Activated naive CD4-positive, alpha-beta T cell treated with anti-CD3 and anti-CD28 coated beads, Interleukin-2, amount 50 U/mL, for 24 hours (primary cell): ENCODE measurements around the gene PLB1.

Experiments
- H3K27ac Mint-ChIP-seq: one replicate; pipeline ENCODE4 v1.8.0; 2021; ENCODE audit warnings: mild to moderate bottlenecking, mixed read lengths
- H3K27me3 Mint-ChIP-seq: one replicate; pipeline ENCODE4 v1.8.0; 2021; ENCODE audit warnings: mixed read lengths
- H3K36me3 Mint-ChIP-seq: one replicate; pipeline ENCODE4 v1.8.0; 2021; ENCODE audit warnings: mixed read lengths
- H3K4me1 Mint-ChIP-seq: one replicate; pipeline ENCODE4 v1.8.0; 2021; ENCODE audit warnings: mixed read lengths
- H3K4me3 Mint-ChIP-seq: one replicate; pipeline ENCODE4 v1.8.0; 2021; ENCODE audit warnings: mild to moderate bottlenecking, mixed read lengths
- H3K9me3 Mint-ChIP-seq: one replicate; pipeline ENCODE4 v1.8.0; 2021; ENCODE audit warnings: mixed read lengths

The PLB1 gene

GRCh38 chr2:28648147-28648546, 152.3 kb downstream of the PLB1 start:
- Mint-ChIP-seq H3K27ac (peak overlapping the region; percentile 63), H3K4me1 (peaks cover 20% of the 10 kb centered on the region), H3K36me3 (no peaks in the 10 kb centered on the region), H3K4me3 (no peak overlapping the region), H3K9me3 (no peaks in the 10 kb centered on the region), H3K27me3 (no peaks in the 10 kb centered on the region)

- H3K9me3 Mint-ChIP-seq, result no peaks in the 10 kb centered on the region
- H3K36me3 Mint-ChIP-seq, result no peaks in the 10 kb centered on the region
- no peak overlapping the region for H3K27ac Mint-ChIP-seq
- H3K27me3 Mint-ChIP-seq, result no peaks in the 10 kb centered on the region
- H3K4me1 Mint-ChIP-seq, result peaks cover 20% of the 10 kb centered on the region
- H3K4me3 Mint-ChIP-seq, result no peak overlapping the region
Measured at GRCh38 chr2:28648671-28649395, 153.0 kb downstream of the PLB1 start.

DNA sequence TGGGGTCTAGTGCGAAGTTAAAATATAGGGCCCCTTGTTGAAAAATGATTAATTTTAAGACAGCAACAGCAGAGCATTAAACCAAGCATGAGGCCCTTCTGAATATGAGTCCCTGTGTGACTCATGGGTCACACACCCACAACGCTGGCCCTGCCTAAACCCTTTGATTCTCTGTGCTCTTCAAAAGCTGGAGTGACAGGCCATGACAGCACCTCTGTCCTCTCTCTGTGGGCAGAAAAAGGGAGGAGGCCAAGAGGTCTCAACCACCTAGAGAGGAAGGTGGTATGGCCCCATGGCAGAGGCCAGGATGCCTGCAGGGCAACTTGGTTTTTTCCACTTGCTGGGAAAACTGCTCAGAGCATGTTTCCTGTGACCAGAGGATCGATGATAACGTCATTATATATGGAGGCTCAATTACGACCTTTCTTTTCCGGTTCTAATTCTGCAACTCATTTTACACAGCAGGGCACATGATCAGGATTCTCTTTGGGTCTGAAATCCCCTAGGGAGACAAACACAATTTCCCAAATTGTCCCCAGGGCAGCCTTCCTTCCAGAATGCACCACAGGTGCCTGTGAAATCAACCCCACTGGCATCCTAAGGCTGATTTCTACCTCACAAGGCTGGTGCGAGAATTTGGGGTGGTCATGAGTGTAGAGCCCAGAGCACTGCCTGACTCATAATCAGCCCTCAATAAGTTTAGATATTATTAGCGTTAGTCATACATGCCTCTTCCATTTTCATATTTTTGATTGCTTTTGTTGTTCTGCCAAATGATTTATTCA, 153.8 kb downstream of the PLB1 start:
- Mint-ChIP-seq H3K27ac (no peak overlapping the region), H3K4me1 (peaks cover 26% of the 10 kb centered on the region), H3K27me3 (no peaks in the 10 kb centered on the region), H3K36me3 (no peaks in the 10 kb centered on the region), H3K9me3 (no peaks in the 10 kb centered on the region), H3K4me3 (no peak overlapping the region)

- H3K4me3 Mint-ChIP-seq, result no peak overlapping the region
Measured at GRCh38 chr2:28650266-28650584, 154.4 kb downstream of the PLB1 start.

GRCh38 chr2:28652217-28652616, 156.4 kb downstream of the PLB1 start:
- Mint-ChIP-seq H3K36me3 (no peaks in the 10 kb centered on the region), H3K27me3 (no peaks in the 10 kb centered on the region), H3K4me3 (no peak overlapping the region), H3K27ac (no peak overlapping the region), H3K4me1 (peaks cover 42% of the 10 kb centered on the region), H3K9me3 (no peaks in the 10 kb centered on the region)

More at GRCh38 chr2:28650266-28650584, 154.4 kb downstream of the PLB1 start:
- no peaks in the 10 kb centered on the region for H3K27me3 Mint-ChIP-seq
- no peaks in the 10 kb centered on the region for H3K36me3 Mint-ChIP-seq
- no peak overlapping the region for H3K27ac Mint-ChIP-seq
- H3K4me1 Mint-ChIP-seq, result peaks cover 29% of the 10 kb centered on the region
- no peaks in the 10 kb centered on the region for H3K9me3 Mint-ChIP-seq

DNA sequence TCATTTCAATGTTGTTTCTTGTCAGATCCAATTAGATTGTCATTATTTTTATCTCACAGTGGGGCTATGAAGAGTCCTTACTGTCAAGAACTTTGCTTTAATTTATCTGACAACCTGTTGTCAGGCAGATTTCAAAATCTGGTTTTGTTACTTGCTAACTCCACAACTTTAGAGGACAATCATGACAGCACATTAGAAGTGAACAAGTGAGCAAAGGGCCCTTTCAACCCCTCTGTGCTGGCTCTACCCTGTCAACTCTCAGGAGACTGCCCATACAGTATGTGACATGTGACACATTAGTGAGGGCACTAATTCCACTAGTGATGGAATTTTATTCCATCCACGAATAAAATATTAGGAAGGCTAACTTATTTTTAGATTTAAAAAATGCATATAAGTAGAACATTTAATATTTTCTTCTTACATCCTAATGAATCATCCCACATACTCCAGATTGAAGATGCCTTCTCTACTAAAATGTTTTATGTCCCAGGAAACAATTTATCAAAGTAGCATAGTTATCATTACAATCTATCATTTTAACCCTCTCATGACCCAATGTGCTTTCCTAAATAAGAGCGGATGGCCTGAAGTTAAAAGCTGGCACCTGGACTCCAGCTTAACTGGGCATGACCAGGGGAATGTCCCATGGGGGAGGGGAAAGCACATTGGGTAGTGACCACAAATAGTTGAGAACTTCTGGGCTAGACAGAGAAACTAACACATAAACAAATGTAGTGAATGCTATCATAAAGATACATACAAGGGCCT, 158.2 kb downstream of the PLB1 start:
- Mint-ChIP-seq H3K27me3 (no peaks in the 10 kb centered on the region), H3K4me1 (peaks cover 45% of the 10 kb centered on the region), H3K9me3 (no peaks in the 10 kb centered on the region), H3K4me3 (no peak overlapping the region), H3K36me3 (no peaks in the 10 kb centered on the region), H3K27ac (peak overlapping the region; percentile 1)

DNA sequence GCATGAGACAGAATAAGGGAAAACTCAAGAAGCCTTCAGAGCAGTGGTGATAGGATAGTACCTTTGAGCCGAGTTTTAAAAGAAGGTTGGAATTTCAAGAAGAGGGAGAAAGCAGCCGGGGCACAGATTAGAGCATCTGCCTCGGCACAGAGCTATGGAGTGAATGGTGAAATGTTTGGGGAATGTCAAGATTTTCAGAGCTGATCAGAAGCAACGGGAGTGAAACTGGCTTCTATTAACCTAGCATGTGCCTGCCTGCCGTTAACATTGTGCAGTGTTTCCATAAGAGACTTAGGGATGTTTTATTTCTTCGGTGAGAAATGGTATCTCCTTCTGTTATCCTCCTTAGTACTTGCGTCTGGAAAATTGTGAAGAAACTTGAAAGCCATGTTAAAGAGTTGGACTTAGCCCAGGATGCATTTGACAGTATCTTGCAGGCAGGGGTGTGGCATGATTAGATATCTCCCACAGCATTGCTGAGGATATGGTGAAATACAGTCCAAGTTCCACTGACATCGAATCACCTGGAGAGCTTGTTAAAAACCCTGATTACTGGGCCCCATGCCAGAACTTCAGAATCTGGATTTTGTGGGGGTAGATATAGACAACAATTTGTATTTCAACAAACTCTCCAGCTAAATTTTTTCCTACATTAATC, 158.9 kb downstream of the PLB1 start:
- Mint-ChIP-seq H3K4me1 (peaks cover 37% of the 10 kb centered on the region), H3K27me3 (no peaks in the 10 kb centered on the region), H3K27ac (no peak overlapping the region), H3K4me3 (no peak overlapping the region), H3K36me3 (no peaks in the 10 kb centered on the region), H3K9me3 (no peaks in the 10 kb centered on the region)

DNA sequence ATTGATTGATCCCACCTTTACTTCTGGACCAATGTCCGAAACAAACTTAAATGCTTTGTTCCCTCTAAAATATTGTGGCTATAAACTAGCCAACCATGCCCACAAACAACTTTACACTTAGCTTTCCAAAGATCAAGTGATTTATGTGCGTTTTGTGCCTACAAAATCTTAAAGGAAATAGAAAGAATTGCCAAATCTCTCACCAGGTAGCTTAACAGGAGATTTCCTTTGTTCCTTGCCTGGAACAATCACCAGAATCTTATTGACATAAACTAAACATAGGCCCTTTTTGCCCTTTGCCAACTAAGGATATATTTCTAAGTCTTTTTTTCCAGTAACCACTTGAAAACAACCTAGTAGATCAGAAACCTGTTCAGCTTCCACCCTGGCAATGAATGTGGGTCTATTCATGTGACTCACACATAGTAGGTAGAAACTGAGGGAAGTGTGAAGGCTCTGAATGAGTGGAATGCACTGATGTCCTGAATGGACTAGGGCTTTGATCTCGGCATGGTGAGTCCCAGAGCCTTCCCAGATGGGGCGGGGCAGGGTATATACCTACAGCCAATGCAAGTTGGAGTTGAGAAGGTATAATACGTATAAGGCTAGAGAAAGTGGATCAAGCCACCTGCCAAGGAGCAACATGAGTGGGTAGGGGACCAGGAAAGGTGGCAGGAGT, 161.2 kb downstream of the PLB1 start:
- Mint-ChIP-seq H3K36me3 (no peaks in the 10 kb centered on the region), H3K9me3 (no peaks in the 10 kb centered on the region), H3K4me1 (peaks cover 35% of the 10 kb centered on the region), H3K27me3 (no peaks in the 10 kb centered on the region), H3K4me3 (peak overlapping the region; percentile 27), H3K27ac (no peak overlapping the region)

- H3K36me3 Mint-ChIP-seq, result no peaks in the 10 kb centered on the region
- H3K27ac Mint-ChIP-seq, result no peak overlapping the region
- no peaks in the 10 kb centered on the region for H3K9me3 Mint-ChIP-seq
Measured at GRCh38 chr2:28658369-28658768, 162.5 kb downstream of the PLB1 start.

DNA sequence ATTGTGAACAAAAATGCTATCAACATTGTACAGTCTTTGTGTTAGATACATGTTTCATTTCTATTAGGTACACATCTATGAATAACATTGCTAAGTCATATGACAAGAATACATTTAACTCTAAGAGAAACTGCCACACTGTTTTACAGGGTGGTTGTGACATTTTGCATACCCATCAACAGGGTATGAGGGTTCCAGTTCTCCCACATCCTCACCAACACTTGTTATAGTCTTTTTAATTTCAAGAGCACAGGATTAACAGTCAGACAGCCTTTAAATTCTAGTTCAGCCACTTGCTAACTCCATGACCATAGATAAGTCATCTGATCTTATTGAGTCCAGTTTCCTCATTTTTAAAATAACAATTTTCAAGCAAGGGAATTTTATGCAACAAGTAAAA, 163.3 kb downstream of the PLB1 start:
- H3K27ac Mint-ChIP-seq, result no peak overlapping the region
- H3K9me3 Mint-ChIP-seq, result no peaks in the 10 kb centered on the region
- H3K27me3 Mint-ChIP-seq, result no peaks in the 10 kb centered on the region
- no peak overlapping the region for H3K4me3 Mint-ChIP-seq
- no peaks in the 10 kb centered on the region for H3K36me3 Mint-ChIP-seq
- peaks cover 36% of the 10 kb centered on the region for H3K4me1 Mint-ChIP-seq

More at GRCh38 chr2:28658369-28658768, 162.5 kb downstream of the PLB1 start:
- H3K4me3 Mint-ChIP-seq, result no peak overlapping the region
- H3K4me1 Mint-ChIP-seq, result peaks cover 37% of the 10 kb centered on the region
- H3K27me3 Mint-ChIP-seq, result no peaks in the 10 kb centered on the region

GRCh38 chr2:28661589-28662001, 165.7 kb downstream of the PLB1 start:
- H3K27me3 Mint-ChIP-seq, result no peaks in the 10 kb centered on the region
- peaks cover 22% of the 10 kb centered on the region for H3K4me1 Mint-ChIP-seq
- no peak overlapping the region for H3K4me3 Mint-ChIP-seq
- H3K36me3 Mint-ChIP-seq, result no peaks in the 10 kb centered on the region
- H3K9me3 Mint-ChIP-seq, result no peaks in the 10 kb centered on the region
- H3K27ac Mint-ChIP-seq, result no peak overlapping the region

- H3K9me3 Mint-ChIP-seq, result no peaks in the 10 kb centered on the region
- no peaks in the 10 kb centered on the region for H3K36me3 Mint-ChIP-seq
- no peak overlapping the region for H3K27ac Mint-ChIP-seq
Measured at GRCh38 chr2:28662044-28662443, 166.2 kb downstream of the PLB1 start.

DNA sequence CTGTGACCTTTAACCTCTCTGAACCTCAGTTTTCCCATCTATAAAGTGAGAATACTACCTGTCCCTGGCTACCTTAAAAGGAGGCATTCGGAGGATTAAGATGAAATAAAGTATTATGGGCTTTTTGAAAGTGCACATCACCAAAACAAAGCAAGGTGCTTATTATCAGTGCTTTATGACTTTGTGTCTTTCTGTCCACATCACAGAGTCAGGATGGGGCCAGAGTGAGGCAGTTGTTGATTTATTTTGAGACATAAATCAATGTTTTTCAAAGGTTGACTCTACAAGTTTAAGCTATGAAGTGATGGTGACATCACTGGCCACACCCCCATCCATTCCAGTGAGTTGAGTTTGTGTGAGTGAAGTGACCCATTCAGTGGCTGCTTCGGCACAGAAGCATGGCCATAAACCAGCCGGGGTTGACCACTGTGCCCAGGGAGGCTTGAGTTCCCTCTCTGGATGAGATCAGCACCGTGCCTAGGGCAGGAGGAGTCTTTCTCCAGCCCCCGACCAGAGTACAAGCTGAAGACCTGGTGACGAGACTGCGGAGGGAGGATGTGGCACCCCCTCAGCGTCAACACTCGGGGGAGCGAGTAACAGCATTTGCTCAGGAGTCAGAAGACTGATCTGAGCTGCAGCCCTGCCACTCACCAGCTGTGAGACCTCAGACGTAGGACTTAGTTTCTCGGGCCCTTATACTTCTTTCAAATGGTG, 166.8 kb downstream of the PLB1 start:
- Mint-ChIP-seq H3K36me3 (no peaks in the 10 kb centered on the region), H3K27ac (no peak overlapping the region), H3K4me1 (peaks cover 11% of the 10 kb centered on the region), H3K27me3 (no peaks in the 10 kb centered on the region), H3K4me3 (no peak overlapping the region), H3K9me3 (no peaks in the 10 kb centered on the region)

More at GRCh38 chr2:28662044-28662443, 166.2 kb downstream of the PLB1 start:
- no peaks in the 10 kb centered on the region for H3K27me3 Mint-ChIP-seq
- H3K4me3 Mint-ChIP-seq, result no peak overlapping the region
- peaks cover 17% of the 10 kb centered on the region for H3K4me1 Mint-ChIP-seq

DNA sequence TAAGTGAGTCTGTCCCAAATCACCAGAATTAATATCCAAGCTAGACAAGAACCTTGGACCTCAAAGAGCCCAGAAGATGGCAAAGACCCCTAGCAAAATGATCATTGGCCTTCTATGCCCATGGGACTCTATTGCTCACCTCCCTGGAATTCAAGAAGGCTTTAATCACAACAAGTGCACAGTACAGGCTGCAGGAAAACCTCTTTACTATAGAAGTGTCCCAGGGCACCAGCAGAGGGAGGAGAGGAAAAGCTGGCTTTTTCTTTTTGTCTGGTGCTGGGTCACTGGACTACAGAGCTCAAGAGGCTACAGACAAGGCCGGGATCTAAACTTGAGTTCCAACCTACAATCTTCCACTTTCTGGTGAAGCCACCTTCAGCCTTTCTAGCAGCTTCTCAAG, 167.5 kb downstream of the PLB1 start:
- Mint-ChIP-seq H3K4me1 (peaks cover 5% of the 10 kb centered on the region), H3K27ac (no peak overlapping the region), H3K4me3 (no peak overlapping the region), H3K27me3 (no peaks in the 10 kb centered on the region), H3K9me3 (no peaks in the 10 kb centered on the region), H3K36me3 (no peaks in the 10 kb centered on the region)
